GM18502 (cell line): ENCODE measurements around the gene MED22.
"Not testable (repeated sequence)": the region's sequence is repeated elsewhere in the genome, so short reads cannot be mapped to it uniquely, and the experiment has no call there.

Source experiments
- ATAC-seq: cut with Tn5 transposase; IDR thresholded peaks from one replicate; pipeline ENCODE4 v1.9.1; 2021; ENCODE audit warnings: mild to moderate bottlenecking; ENCODE audit not compliant: unreplicated experiment, poor library complexity

MED22 gene

GRCh38 chr9:133347985-133348717 is at the start of gene MED22, which contains the start of gene RPL7A:
TSS of gene MED22 (minus strand) at chr9:133348131. CDS start at chr9:133346662, 1,469 bp downstream.
TSS of gene RPL7A (plus strand) at chr9:133348218. CDS start at chr9:133348244, 26 bp downstream.
- peak; percentile 73 for ATAC-seq

GRCh38 chr9:133397370-133397769 is 49.4 kb upstream of the MED22 start:
- no peak for ATAC-seq

- ATAC-seq = no peak
These were observed 49.0 kb upstream of the MED22 start for GRCh38 chr9:133396952-133397351.

- ATAC-seq = no peak
These were observed 46.8 kb upstream of the MED22 start for GRCh38 chr9:133394687-133395271.

- ATAC-seq = no peak
These were observed 45.5 kb upstream of the MED22 start for GRCh38 chr9:133393399-133393798.

- ATAC-seq = not testable (repeated sequence)
These were observed 44.4 kb upstream of the MED22 start for GRCh38 chr9:133392308-133392707.

GRCh38 chr9:133391449-133391848 is 43.5 kb upstream of the MED22 start:
- ATAC-seq = not testable (repeated sequence)

- ATAC-seq = no peak
These were observed 42.8 kb upstream of the MED22 start for GRCh38 chr9:133390713-133391112.

GRCh38 chr9:133389562-133389961 is 41.6 kb upstream of the MED22 start:
- ATAC-seq = no peak

- ATAC-seq = no peak
These were observed 41.2 kb upstream of the MED22 start for GRCh38 chr9:133389025-133389557.

GRCh38 chr9:133387680-133388079 is 39.7 kb upstream of the MED22 start:
- no peak for ATAC-seq

- no peak for ATAC-seq
These were observed 38.4 kb upstream of the MED22 start for GRCh38 chr9:133386338-133386737.

- ATAC-seq = no peak
These were observed 37.5 kb upstream of the MED22 start for GRCh38 chr9:133385452-133385851.

- ATAC-seq = no peak
These were observed 36.9 kb upstream of the MED22 start for GRCh38 chr9:133384736-133385321.

GRCh38 chr9:133383438-133383837 is 35.5 kb upstream of the MED22 start:
- ATAC-seq = no peak

GRCh38 chr9:133382507-133383141 is 34.7 kb upstream of the MED22 start:
- ATAC-seq = no peak

GRCh38 chr9:133380734-133381133 is 32.8 kb upstream of the MED22 start:
- ATAC-seq = no peak

GRCh38 chr9:133379153-133380086 is 31.5 kb upstream of the MED22 start:
- ATAC-seq = no peak

GRCh38 chr9:133378408-133378962 is 30.6 kb upstream of the MED22 start:
- ATAC-seq = no peak
